Iris pigment epithelial cell (primary cell): ENCODE measurements around the gene ALDH1L1.

Experiments used
- DNase-seq: peaks from one replicate; pipeline ENCODE4 v3.0.0-alpha.2; 2011; ENCODE audit warnings: low read depth

ALDH1L1 gene

GRCh38 chr3:126194713-126195305 is 14.4 kb upstream of the ALDH1L1 start:
- DNase-seq = no peak

DNA sequence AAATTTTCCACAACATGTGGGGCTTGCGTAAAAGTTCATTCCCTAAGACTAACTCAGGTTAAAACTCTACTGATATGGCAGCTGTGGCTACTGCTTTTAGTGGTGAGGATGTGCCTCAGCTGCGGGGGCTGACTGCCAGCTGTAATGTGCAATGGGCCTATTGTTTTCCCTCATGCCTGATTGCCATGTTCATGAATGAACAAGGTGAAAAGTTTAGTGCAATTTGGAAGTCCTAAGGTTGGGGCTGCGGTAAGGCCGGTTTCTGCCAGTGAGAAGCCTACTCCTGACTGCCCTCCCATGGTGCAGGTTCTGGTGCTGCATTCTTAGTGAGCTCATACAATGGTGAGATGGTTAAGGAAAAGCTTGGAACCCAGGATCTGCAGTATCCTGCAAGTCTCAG is 10.9 kb upstream of the ALDH1L1 start:
- no peak for DNase-seq

- no peak for DNase-seq
Measured at GRCh38 chr3:126187920-126188319, 7.5 kb upstream of the ALDH1L1 start.

DNA sequence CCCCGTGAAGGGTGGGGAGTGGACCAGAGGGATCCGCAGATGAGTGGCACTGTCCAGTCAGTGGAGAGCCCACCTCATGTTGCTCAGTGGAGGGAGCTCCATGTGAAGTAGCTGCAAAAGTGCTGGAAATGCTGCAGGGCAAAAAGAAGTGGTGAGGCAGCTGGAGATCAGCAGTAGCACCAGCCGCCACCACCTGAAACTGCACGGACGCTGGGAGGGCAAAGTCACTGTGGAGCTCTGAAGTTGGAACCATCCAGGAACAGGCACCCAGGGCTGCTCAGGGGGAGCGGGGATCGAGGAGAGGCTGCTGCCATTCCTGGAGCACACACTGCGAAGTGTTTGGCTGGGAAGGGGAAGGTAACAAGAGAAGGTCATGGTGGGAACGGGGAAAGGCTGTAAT is 6.4 kb upstream of the ALDH1L1 start:
- DNase-seq = no peak

DNA sequence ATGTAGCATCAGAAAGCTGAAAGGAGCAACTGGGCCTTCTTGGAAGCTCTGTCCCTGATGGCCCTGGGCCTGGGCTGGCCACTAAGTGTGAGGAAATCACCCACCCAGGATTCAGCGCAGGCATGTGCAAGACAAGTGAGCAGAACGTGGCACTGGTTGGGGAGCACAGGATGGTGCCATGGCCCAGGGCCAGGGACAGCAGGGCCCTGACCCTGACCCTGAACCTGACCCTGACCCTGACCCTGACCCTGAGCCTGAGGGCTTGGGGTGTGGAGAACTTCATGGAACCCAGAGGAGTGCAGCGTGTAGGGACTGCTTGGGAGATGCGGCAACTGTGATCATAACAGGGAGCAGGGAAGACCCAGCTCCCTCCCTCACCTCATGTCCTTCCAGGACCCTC is 5.9 kb upstream of the ALDH1L1 start:
- DNase-seq = no peak

- no peak for DNase-seq
Measured at GRCh38 chr3:126184465-126185000, 4.1 kb upstream of the ALDH1L1 start.

GRCh38 chr3:126181398-126181725 is 976 bp upstream of the ALDH1L1 start:
- DNase-seq = no peak

DNA sequence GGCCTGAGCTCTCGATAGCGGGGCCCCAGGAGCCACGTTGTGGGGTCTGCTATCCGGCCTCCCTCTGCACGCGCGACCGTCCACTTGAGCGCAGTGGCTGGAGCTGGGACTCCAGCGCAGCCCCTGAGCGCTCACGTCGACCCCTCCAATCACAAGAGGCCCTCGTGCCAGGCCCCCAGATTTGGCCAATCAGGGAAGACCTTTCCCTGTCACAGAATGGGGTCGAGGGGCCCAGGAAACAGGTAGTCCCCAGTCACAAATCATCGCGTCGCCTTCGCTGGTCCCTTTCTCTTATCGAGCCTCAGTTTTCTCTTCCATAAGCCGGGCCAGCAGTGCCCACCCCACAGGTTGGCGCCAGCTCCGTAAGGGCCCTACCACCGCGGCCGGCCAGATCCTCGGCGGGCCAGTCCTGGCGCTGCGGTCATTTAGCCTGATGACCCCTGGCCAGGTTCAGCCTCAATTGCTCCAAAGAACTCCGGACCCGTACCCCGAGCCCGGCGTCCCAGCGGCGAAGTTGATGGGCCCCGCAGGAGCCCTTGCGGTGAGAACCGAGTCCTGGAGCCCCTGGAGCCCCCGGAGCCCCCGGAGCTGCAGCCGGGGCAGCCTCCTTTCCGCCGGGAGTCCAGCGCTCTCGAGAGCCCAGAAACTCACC is 435 bp downstream of the ALDH1L1 start:
- DNase-seq = peak; percentile 12

- DNase-seq = no peak
Measured at GRCh38 chr3:126170073-126170777, 10.2 kb downstream of the ALDH1L1 start.

GRCh38 chr3:126167566-126167965 is 12.8 kb downstream of the ALDH1L1 start:
- no peak for DNase-seq

DNA sequence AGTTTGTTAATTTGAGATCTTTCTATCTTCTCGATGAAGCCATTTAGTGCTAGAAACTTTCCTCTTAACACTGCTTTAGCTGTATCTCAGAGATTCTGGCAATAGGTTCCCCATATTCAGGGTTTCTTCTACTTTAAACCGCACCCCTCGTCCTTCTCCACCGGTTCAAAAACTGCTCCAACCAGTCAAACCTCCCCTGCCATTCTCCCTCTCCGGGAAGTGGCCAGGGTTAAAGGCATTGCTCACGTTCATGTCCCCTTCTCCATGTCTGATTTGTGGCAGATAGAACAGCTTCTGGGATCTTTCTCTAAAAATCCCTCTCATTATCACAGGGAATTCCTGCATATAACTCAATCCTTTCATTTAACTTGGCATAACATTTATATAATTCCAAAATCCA is 14.4 kb downstream of the ALDH1L1 start:
- DNase-seq = no peak

DNA sequence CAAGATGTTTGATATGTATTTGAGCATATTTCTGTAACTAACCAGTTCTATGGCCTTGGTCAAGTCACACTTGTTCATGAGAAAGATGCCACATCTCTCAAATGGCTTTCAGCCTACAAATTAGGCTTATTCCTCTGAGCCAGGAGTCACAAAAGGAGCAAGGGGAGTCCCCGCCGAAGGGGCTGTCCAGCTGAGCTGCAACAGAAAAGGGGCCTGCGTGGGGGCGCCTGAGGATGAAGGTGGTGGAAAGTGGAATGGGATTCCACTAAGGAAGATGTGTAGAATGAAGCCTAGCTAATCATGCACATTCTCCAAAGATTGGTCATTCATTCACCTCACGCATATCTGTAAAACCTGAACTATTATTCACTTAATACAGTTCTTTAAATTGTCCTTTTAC is 19.1 kb downstream of the ALDH1L1 start:
- no peak for DNase-seq

DNA sequence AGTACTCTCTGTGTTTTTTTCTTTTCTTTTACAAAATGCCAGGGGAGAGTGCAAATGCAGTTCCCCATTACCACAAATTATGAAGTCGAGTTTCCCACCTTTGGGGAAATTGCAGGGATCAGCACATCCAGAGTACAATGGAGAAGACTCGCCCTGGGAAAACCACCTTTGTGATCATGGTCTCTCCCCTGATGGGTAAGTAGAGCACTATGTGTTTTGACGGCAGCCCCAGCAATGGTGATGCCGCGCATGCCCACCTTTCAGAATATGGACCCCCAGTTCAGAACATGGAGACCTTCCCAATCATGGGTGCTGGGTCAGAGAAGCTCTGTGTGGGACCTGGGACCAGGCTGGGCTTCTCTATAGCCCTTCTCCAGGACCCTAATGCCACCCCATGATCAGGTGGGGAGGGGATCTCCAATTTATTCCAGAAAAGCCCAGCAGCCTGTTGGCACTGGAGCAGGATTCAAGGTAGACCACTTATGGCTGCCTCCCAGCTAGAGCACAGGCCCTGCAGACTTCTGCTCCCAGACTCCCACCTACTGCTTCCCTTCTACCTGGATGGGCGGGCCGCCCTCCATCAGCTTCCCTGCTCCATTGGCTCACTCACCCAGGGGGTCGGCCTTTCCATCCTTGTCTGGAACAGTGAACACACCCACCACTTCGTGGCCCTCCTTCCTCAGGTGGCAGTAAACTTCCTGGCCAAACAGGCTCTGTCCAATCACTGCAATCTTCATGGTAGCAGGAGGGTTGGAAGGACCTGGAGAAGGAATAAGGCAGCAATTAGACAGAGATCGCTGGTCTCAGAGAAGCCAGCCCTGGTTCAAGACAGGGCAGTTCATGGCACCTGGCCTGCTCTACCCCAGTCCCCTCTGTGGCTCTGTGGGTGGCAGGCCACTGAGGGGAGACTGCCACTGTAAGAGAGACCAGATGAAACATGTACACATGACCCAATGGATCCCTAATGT is 19.9 kb downstream of the ALDH1L1 start:
- no peak for DNase-seq

DNA sequence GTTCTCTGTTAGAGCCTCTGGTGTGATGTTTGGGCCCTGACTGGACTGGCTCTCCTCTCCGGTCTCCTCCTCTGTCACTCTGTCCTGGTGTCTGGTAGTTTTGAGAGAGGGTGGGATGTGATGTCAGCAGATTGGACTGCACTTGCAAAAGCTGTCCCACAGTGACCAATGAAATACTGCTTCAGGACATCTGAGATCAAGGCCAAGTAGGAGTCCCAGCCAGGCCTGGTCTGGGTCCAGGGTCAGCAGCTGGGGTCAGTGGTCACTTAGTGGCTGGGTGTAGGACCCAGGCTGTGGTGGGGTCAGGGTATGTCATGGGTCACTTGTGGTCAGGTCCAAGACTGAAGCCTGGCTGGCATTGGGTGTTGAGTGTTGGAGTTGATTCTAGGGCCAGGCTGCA is 20.9 kb downstream of the ALDH1L1 start:
- DNase-seq = no peak

DNA sequence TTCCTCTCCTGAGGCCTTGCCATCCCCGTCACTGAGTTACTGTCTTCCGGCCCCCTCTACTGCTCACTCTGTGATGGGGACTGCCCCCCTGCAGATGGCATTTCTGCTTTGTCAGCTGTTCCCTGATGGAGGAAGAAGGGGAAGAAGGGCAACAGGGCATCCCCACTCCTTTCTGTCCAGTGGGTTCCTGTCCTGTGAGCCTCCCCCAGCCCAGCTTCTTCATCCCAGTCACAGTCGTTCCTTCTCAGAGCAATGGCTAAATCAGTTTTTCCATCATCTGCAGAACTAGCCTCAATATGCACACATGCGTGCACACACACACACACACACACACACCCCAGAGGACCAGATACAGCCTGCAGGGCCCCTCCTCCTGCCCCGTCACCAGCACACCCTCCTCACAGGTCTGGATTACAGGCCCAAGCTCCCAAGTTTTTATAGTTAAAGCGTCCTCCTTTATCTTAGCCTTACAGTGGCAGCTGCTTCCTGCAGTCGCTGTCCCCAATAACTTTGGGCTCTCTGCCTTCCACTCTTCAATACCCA is 21.4 kb downstream of the ALDH1L1 start:
- no peak for DNase-seq

DNA sequence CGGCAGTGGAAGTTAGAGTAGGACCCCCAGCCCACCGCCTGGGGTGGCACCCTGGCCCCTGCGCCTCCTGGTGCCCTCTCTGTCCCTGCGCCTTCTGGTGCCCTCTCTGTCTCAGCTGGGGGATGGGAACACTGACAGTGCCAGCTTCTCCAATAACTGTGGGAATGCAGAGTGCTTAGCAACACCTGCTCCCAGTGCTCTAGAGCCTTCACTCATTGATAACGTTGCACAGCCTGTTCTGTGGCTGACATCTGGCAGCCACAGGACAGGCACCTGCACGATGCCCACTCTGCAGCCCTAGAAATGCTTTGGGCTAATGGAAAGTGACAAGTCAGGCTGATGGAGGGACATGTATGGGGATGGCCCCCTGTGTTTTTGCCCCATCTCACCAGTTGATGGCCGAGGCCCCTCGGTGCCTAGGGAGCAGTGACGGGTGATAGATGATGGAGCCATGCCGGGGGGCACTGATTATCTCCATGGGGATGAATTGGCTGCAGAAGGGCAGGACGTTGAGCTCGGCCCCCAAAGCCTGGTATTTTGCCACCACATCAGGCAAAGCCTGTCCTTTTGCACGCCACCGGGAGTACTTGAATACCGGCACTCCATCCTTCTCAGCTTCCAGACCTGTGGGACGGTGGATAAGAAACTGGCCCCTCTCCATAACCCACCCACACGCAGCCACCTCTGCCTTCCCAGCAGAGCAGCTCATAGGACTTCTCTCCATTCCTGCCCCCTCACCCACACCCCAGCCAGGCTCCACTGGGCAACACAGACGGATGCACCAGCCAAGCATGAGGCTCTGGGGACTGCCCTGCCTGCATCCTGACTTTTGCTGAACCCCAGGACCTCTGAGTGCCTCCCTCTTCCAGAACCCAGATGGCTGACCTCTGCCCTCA is 22.1 kb downstream of the ALDH1L1 start:
- DNase-seq = no peak

DNA sequence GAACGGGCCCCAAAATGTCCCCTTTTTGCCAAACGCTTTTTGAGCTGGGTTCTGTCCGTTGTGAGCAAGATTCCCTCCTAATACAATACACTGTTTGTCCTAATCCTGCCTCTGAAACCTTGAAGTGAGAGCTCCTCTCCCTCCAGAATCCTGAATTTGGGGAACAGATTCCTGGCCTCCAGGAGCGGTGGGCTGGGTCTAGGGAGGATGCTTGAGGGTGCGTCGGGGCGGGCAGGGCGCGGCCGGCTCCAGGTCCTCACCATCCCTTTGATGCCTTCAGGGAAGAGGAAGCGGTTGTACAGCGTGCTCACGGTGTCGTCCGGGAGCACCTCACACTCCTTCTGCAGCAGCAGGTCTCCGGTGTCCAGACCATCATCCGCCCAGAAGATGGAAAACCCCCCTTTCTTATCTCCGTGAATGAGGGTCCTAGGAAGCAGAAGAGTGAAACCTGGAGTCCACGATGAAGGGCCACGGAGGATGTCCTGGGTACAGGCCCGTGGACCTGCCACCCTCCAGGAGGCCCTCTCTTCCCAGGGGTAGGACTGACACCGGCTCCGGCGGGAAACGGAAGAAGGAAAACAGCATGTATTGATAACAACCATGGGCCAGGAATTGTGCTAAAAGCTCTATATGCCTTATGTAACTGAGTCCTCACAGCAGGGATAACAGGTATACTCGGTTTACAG is 23.2 kb downstream of the ALDH1L1 start:
- DNase-seq = no peak

GRCh38 chr3:126156468-126156867 is 23.9 kb downstream of the ALDH1L1 start:
- no peak for DNase-seq

- DNase-seq = no peak
Measured at GRCh38 chr3:126155819-126156218, 24.6 kb downstream of the ALDH1L1 start.

DNA sequence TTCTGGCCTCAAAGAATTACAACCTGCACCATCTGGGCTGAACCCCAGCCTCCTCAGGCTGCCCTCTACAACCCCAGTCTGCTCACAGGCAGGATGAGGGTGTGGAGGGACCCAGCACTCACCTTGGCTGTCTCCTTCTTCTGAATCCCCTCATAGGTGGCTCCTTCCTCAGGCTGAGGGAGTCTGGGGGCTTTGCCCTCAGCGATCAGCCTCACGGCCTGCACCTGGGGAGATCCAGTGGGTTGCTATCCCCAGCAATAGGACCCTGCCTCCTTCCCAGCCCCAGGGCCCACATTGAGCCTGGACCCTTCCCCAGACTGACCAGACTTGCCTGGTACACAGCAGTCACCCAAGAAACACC is 25.1 kb downstream of the ALDH1L1 start:
- DNase-seq = no peak
